ENCODE data around the gene CLCA2. TPM values are rescaled to one million over a fixed set of nuclear protein-coding genes. Genes with fewer than 3 reads are reported as not detected.

The CLCA2 gene
- total RNA-seq, 1 donor from 2014 or later, result 0.05 TPM

GRCh38 chr1:86500714-86501113 lies 76.7 kb downstream of the CLCA2 start:
- no peak for ATAC-seq
- DNase-seq (ENCODE audit: missing footprints), result no peak
- intact Hi-C loops (cut with DNase I), result loop anchor here (10.0 kb wide), 2 partner anchors 204 to 244 kb away; partner anchors contain the start of gene SH3GLB1

- intact Hi-C loops (cut with DNase I), result loop anchor here (10.0 kb wide), 2 partner anchors 203 to 243 kb away; partner anchors contain the start of gene SH3GLB1
- DNase-seq (ENCODE audit: missing footprints), result peak; percentile 69
- ATAC-seq, result peak; percentile 46
Measured at GRCh38 chr1:86502125-86502646, 78.2 kb downstream of the CLCA2 start.

- intact Hi-C loops (cut with DNase I), result loop anchor here (10.0 kb wide), 2 partner anchors 202 to 242 kb away; partner anchors contain the start of gene SH3GLB1
- peak; percentile 28 for ATAC-seq
- DNase-seq (ENCODE audit: missing footprints), result no peak
Measured at GRCh38 chr1:86502721-86503405, 78.9 kb downstream of the CLCA2 start.

GRCh38 chr1:86503406-86504136 lies 79.6 kb downstream of the CLCA2 start:
- ATAC-seq (peak; percentile 60), DNase-seq (ENCODE audit: missing footprints) (peak; percentile 79)
- intact Hi-C loops (cut with DNase I), result loop anchor here (2.0 to 10.0 kb wide), 3 partner anchors 123 to 241 kb away; partner anchors contain the start of gene SH3GLB1

GRCh38 chr1:86504137-86504479 lies 80.1 kb downstream of the CLCA2 start:
- peak; percentile 56 for ATAC-seq

GRCh38 chr1:86504895-86505563 lies 81.1 kb downstream of the CLCA2 start:
- DNase-seq (ENCODE audit: missing footprints) (no peak), ATAC-seq (no peak)
- intact Hi-C loops (cut with DNase I), result loop anchor here (2.0 to 10.0 kb wide), 5 partner anchors 33 to 240 kb away; partner anchors contain the start of genes ODF2L and SH3GLB1

More at GRCh38 chr1:86504137-86504479, 80.1 kb downstream of the CLCA2 start:
- intact Hi-C loops (cut with DNase I), result loop anchor here (2.0 to 10.0 kb wide), 3 partner anchors 123 to 241 kb away; partner anchors contain the start of gene SH3GLB1
- no peak for DNase-seq (ENCODE audit: missing footprints)

GRCh38 chr1:86505564-86505902 lies 81.6 kb downstream of the CLCA2 start:
- DNase-seq (ENCODE audit: missing footprints), result no peak

More at GRCh38 chr1:86505564-86505902, 81.6 kb downstream of the CLCA2 start:
- no peak for ATAC-seq
- intact Hi-C loops (cut with DNase I), result loop anchor here (2.0 to 10.0 kb wide), 5 partner anchors 33 to 239 kb away; partner anchors contain the start of genes ODF2L and SH3GLB1

Other genes with a start within 250 kb of the CLCA2 start
- gene ODF2L, start 27.8 kb upstream of the CLCA2 start, total RNA-seq, result 5.1 TPM
- not detected for gene CLCA1, start 44.8 kb downstream of the CLCA2 start, total RNA-seq
- not detected for gene CLCA4, start 122.9 kb downstream of the CLCA2 start, total RNA-seq

Data from Right ventricle myocardium inferior (tissue), 1 donor.